OCI-LY3 (cell line): Measurements from ENCODE around the gene GALNT10.

Source experiments
- H2AFZ ChIP-seq: fragments of 200-600, 300-600 bp; shearing (Covaris generic); 2 replicates; pipeline ENCODE4 v1.6.0; 2014; ENCODE audit warnings: antibody characterized with exemption, low read depth, low read length
- H3K27ac ChIP-seq: fragments of 200-600, 300-600 bp; sonication (generic); 2 replicates; pipeline ENCODE4 v1.5.1; 2014; ENCODE audit warnings: mild to moderate bottlenecking, low read length, moderate library complexity, mixed read lengths
- H3K27me3 ChIP-seq: fragments of 200-600, 300-600 bp; sonication (generic); 2 replicates; pipeline ENCODE4 v1.6.1; 2014; ENCODE audit warnings: low read depth, low read length, mixed read lengths
- H3K36me3 ChIP-seq: fragments of 200-600, 300-600 bp; sonication (generic); replicated peaks from 2 replicates; pipeline ENCODE3; 2014; ENCODE audit warnings: low read depth, low read length, mixed read lengths
- H3K4me1 ChIP-seq: fragments of 300-600, 200-600 bp; sonication (generic); 2 replicates; pipeline ENCODE4 v1.6.1; 2014; ENCODE audit warnings: low read length, mixed read lengths
- H3K4me2 ChIP-seq: fragments of 200-600, 300-600 bp; sonication (generic); 2 replicates; pipeline ENCODE4 v1.6.1; 2014; ENCODE audit warnings: low read length, mixed read lengths
- H3K4me3 ChIP-seq: fragments of 300-600, 200-600 bp; sonication (generic); 2 replicates; pipeline ENCODE4 v1.5.1; 2014; ENCODE audit warnings: antibody characterized with exemption, mild to moderate bottlenecking, low read length, moderate library complexity
- H3K79me2 ChIP-seq: fragments of 300-600, 200-600 bp; shearing (Covaris generic); 2 replicates; pipeline ENCODE4 v1.6.1; 2014; ENCODE audit warnings: mild to moderate bottlenecking, low read length, mixed read lengths
- H3K9ac ChIP-seq: fragments of 300-600, 200-600 bp; shearing (Covaris generic); 2 replicates; pipeline ENCODE4 v1.6.0; 2014; ENCODE audit warnings: mild to moderate bottlenecking, low read length, moderate library complexity
- H3K9me3 ChIP-seq: fragments of 200-600, 300-600 bp; shearing (Covaris generic); 2 replicates; pipeline ENCODE4 v1.6.1; 2014; ENCODE audit warnings: low read length, mixed read lengths; ENCODE audit not compliant: insufficient read depth
- H4K20me1 ChIP-seq: fragments of 200-600, 300-600 bp; sonication (generic); 2 replicates; pipeline ENCODE4 v1.6.1; 2016; ENCODE audit warnings: low read length, mixed read lengths; ENCODE audit not compliant: insufficient read depth
- CTCF ChIP-seq: fragments of 200-600, 300-600 bp; sonication (generic); IDR thresholded peaks from 2 replicates; pipeline ENCODE4 v1.5.1; 2014; ENCODE audit warnings: antibody characterized with exemption, low read length, low read depth
- EZH2phosphoT487 ChIP-seq: fragments of 200-600 bp; shearing (Covaris generic); IDR thresholded peaks from 2 replicates; pipeline ENCODE4 v1.6.1; 2018; ENCODE audit warnings: antibody characterized with exemption, mixed run types, low read depth

Gene GALNT10

GRCh38 chr5:154179846-154180710 is 10.5 kb upstream of the GALNT10 start:
- Histone ChIP-seq H3K4me2 (peak overlapping the region; percentile 88), H4K20me1 (no peaks in the 10 kb centered on the region), H3K27me3 (peaks cover 15% of the 10 kb centered on the region), H3K9ac (0 out of 2 replicates have a peak overlapping the region, but pooled peaks have one; percentile 5), H2AFZ (peak overlapping the region; percentile 95), H3K4me3 (peak overlapping the region; percentile 74), H3K79me2 (no peaks in the 10 kb centered on the region), H3K36me3 (no peaks in the 10 kb centered on the region), H3K9me3 (no peaks in the 10 kb centered on the region), H3K27ac (no peak overlapping the region), H3K4me1 (no peaks in the 10 kb centered on the region)
- peak; percentile 72 for TF ChIP-seq CTCF
- TF ChIP-seq EZH2phosphoT487, result no peak

GRCh38 chr5:154181161-154181560 is 9.4 kb upstream of the GALNT10 start:
- no peak overlapping the region for H3K4me2 ChIP-seq
- TF ChIP-seq CTCF (no peak), EZH2phosphoT487 (no peak)
- H3K4me1 ChIP-seq, result no peaks in the 10 kb centered on the region
- H3K27me3 ChIP-seq, result peaks cover 15% of the 10 kb centered on the region
- no peaks in the 10 kb centered on the region for H4K20me1 ChIP-seq
- H3K9me3 ChIP-seq, result no peaks in the 10 kb centered on the region
- H3K79me2 ChIP-seq, result no peaks in the 10 kb centered on the region
- H3K27ac ChIP-seq, result no peak overlapping the region
- H3K9ac ChIP-seq, result no peak overlapping the region
- no peak overlapping the region for H2AFZ ChIP-seq
- no peak overlapping the region for H3K4me3 ChIP-seq
- no peaks in the 10 kb centered on the region for H3K36me3 ChIP-seq

GRCh38 chr5:154189256-154189818 is 1.2 kb upstream of the GALNT10 start:
- H3K9ac ChIP-seq, result peak overlapping the region; percentile 82
- peaks cover 4% of the 10 kb centered on the region; the same call in 1 of the 2 replicates for H3K27me3 ChIP-seq
- H3K79me2 ChIP-seq, result peaks cover 6% of the 10 kb centered on the region; the same call in 1 of the 2 replicates
- H4K20me1 ChIP-seq, result no peaks in the 10 kb centered on the region
- no peak overlapping the region for H3K27ac ChIP-seq
- peak overlapping the region; percentile 74; the same call in 1 of the 2 replicates for H2AFZ ChIP-seq
- H3K4me2 ChIP-seq, result peak overlapping the region; percentile 96
- no peak for TF ChIP-seq EZH2phosphoT487
- TF ChIP-seq CTCF, result no peak
- H3K4me1 ChIP-seq, result peaks cover 10% of the 10 kb centered on the region
- H3K4me3 ChIP-seq, result peak overlapping the region; percentile 97
- no peaks in the 10 kb centered on the region for H3K36me3 ChIP-seq
- no peaks in the 10 kb centered on the region for H3K9me3 ChIP-seq

- peak overlapping the region; percentile 60 for H3K27ac ChIP-seq
- peaks cover 10% of the 10 kb centered on the region for H3K4me1 ChIP-seq
- H3K79me2 ChIP-seq, result peaks cover 6% of the 10 kb centered on the region; the same call in 1 of the 2 replicates
- H3K9ac ChIP-seq, result peak overlapping the region; percentile 82
- H3K4me2 ChIP-seq, result peak overlapping the region; percentile 96
- H3K4me3 ChIP-seq, result peak overlapping the region; percentile 97
- H3K9me3 ChIP-seq, result no peaks in the 10 kb centered on the region
- TF ChIP-seq EZH2phosphoT487 (no peak), CTCF (peak; percentile 53)
- no peaks in the 10 kb centered on the region for H4K20me1 ChIP-seq
- H3K36me3 ChIP-seq, result no peaks in the 10 kb centered on the region
- H3K27me3 ChIP-seq, result peaks cover 4% of the 10 kb centered on the region; the same call in 1 of the 2 replicates
- H2AFZ ChIP-seq, result peak overlapping the region; percentile 74; the same call in 1 of the 2 replicates
These were observed 526 bp upstream of the GALNT10 start for GRCh38 chr5:154189819-154190594.
